Motor neuron (in vitro differentiated cells): Measurements from ENCODE around the gene MAML3. TPM values are rescaled to one million over a fixed set of nuclear protein-coding genes. Genes with fewer than 3 reads are reported as not detected.

Experiments
- ATAC-seq, 8 experiments: fragments of 200-7000 bp; cut with Tn5 transposase; replicated peaks in 6 of 8; 2 replicates each; pipeline ENCODE4 v1.8.0; 2021; ENCODE audit warnings: mild to moderate bottlenecking in 8 of 8, moderate library complexity in 8 of 8
- H3K27ac ChIP-seq, 2 donors: fragments of 250-450 bp; sonication (Bioruptor Pico); 2 replicates each; pipeline ENCODE4 v1.9.0; 2021; ENCODE audit warnings: antibody characterized with exemption in 2 of 2, mild to moderate bottlenecking in 2 of 2, moderate library complexity in 1 of 2
- H3K4me1 ChIP-seq, 2 donors: fragments of 250-450 bp; sonication (Bioruptor Pico); replicated peaks in 1 of 2; 2 replicates each; pipeline ENCODE4 v1.6.1; 2021; ENCODE audit warnings: antibody characterized with exemption in 2 of 2, mild to moderate bottlenecking in 2 of 2, moderate library complexity in 1 of 2
- H3K4me3 ChIP-seq, 5 donors: fragments of 250-450 bp; sonication (Bioruptor Pico); 2 replicates each; pipeline ENCODE4 v1.9.0; 2021; ENCODE audit warnings: antibody characterized with exemption in 5 of 5, mild to moderate bottlenecking in 5 of 5, moderate library complexity in 4 of 5
- WGBS, 10 experiments: fragments of 450-650 bp; shearing (Covaris generic); methylation state at CpG; one replicate each; pipeline ENCODE4 v1.0.0; 2022; 5-methylcytosine and 5-hydroxymethylcytosine counted together
- in situ Hi-C, 9 experiments: fragments of 400-800 bp; cut with MboI; loops; one replicate each; pipeline ENCODE4 v1.15.0; 2021; ENCODE audit warnings: low sequenced_read_pairs in 9 of 9, low pct_unique_long_range_greater_than_20kb in 2 of 9; ENCODE audit not compliant: unreplicated experiment in 9 of 9
- total RNA-seq, 8 experiments: library from RNA; unstranded; fragments of 300-600 nt; gene quantifications; 2 replicates each; pipeline versions ENCODE4 v1.2.3 to v1.2.4, GENCODE V29; 2022

Gene MAML3
- total RNA-seq, 8 experiments from 2014 or later = 1.7 to 24.0 (median 12.9) TPM

DNA sequence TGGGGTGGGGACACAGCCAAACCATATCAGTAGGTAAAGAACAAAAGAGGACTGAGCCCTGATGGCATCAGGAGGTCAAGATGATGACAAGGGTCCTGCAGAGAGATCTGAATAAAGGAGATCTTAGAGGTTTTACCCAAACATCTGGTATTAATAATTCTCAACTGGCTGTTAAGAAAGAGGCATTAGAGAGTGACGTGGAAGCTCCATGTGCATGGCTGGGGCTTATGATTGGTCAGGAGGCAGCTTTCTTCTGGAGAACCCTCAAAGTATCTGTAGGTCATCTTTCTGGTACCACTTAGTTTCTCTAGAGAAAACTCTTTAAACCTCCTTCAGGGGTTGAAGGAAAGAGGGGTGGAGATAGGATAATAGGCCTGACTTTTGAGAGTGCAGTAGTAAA, 469.6 kb downstream of the MAML3 start:
- no peak overlapping the region for H3K4me3 ChIP-seq
- H3K27ac ChIP-seq = no peak overlapping the region
- ATAC-seq = peak in 1 of 8 experiments; percentile 32
- in situ Hi-C loops = no loop called here
- 40 to 100% (median 88%) methylated on average over 1 of the region's 1 CpG; no CpG with 5 or more reads in 4 of the 10 experiments for WGBS, 10 experiments
- H3K4me1 ChIP-seq = peaks cover 12 to 13% of the 10 kb centered on the region in 2 donors

- peaks cover 12 to 13% of the 10 kb centered on the region in 2 donors for H3K4me1 ChIP-seq
- no peak overlapping the region for H3K4me3 ChIP-seq
- peak; percentile 29 to 94 (median 84) for ATAC-seq
- 13 to 73% (median 53%) methylated on average over 1 to 5 of the region's 6 CpGs; no CpG with 5 or more reads in 1 of the 10 experiments for WGBS, 10 experiments
- no peak overlapping the region for H3K27ac ChIP-seq
- in situ Hi-C loops = no loop called here
Measured at GRCh38 chr4:139682741-139683151, 471.2 kb downstream of the MAML3 start.

DNA sequence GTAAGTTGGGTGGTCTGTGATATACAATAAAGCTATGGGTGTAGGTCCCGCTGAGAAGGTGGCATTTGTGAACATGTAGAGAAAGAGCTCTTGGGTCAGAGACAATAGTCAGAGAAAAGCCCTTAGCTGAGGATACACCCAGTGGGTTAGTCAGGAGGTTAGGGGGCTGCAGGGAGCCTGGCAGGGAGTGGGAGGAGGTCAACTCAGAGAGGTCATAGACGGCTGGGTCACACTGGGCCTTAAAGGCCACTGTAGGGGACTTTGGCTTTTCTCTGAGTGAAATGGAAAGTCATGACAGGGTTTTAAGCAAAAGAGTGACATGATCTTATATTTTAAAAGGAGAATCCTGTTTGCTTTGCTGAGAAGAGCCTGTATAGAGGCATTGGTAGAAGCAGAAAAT, 471.7 kb downstream of the MAML3 start:
- Histone ChIP-seq H3K27ac (no peak overlapping the region), H3K4me3 (no peak overlapping the region), H3K4me1 (peaks cover 12 to 13% of the 10 kb centered on the region in 2 donors)
- in situ Hi-C loops = no loop called here
- ATAC-seq = peak in 4 of 8 experiments; percentile 8 to 26 (median 17)
- WGBS, 10 experiments = 60 to 100% (median 79%) methylated on average over 1 to 2 of the region's 2 CpGs; no CpG with 5 or more reads in 4 of the 10 experiments

DNA sequence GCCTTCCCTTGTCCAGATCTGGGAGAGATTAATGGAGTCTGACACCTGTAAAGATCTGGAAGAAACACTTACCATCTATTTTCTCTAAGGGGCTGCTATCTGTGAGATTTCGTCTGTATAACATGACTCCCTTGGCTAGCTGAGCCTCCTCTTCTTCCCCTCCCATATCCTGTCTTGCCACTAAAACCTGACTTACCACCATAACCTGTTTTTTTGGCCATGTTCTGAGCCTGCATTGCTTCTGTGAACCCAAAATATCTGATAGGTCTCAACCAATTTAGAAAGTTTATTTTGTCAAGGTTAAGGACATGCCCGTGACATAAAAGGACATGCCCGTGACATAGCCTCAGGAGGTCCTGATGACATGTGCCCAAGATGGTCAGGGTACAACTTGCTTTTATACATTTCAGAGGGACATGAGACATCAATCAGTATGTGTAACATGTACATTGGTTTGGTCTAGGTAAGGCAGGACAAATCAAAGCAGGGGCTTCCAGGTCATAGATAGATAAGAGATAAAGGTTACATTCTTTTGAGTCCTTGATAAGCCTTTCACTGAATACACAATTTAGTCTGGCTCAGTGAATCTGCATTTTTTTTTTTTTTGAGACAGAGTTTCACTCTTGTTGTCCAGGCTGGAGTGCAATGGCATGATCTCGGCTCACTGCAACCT, 476.9 kb downstream of the MAML3 start:
- Histone ChIP-seq H3K27ac (no peak overlapping the region), H3K4me3 (no peak overlapping the region), H3K4me1 (no peaks in the 10 kb centered on the region)
- in situ Hi-C loops = no loop called here
- WGBS, 10 experiments = 40 to 94% (median 75%) methylated on average over 1 to 4 of the region's 4 CpGs
- no peak for ATAC-seq

DNA sequence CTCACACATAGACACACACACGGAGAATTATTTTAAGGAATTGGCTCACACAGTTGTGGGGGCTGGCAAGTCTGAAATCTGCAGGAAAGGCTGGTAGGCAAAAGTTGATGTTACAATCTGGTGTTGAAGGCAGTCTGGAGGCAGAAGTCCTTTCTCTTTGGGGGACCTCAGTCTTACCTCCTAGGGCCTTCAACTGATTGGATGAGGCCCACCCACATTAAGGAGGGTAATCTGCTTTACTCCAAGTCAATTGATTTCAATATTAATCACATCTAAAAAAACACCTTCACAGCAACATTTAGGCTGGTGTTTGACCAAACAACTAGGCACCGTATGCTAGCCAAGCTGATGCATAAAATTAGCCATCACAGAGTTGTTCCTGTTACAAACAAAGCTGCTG, 477.6 kb downstream of the MAML3 start:
- Histone ChIP-seq H3K27ac (no peak overlapping the region), H3K4me1 (no peaks in the 10 kb centered on the region), H3K4me3 (no peak overlapping the region)
- ATAC-seq = no peak
- in situ Hi-C loops = no loop called here
- WGBS, 10 experiments = 18 to 100% (median 91%) methylated on average over 1 to 2 of the region's 2 CpGs; no CpG with 5 or more reads in 2 of the 10 experiments

- ATAC-seq = no peak
- Histone ChIP-seq H3K4me1 (no peaks in the 10 kb centered on the region), H3K4me3 (no peak overlapping the region), H3K27ac (no peak overlapping the region)
- in situ Hi-C loops = no loop called here
- 44 to 99% (median 92%) methylated on average over 1 to 9 of the region's 9 CpGs for WGBS, 10 experiments
Measured at GRCh38 chr4:139675651-139676050, 478.3 kb downstream of the MAML3 start.

GRCh38 chr4:139674875-139675550, 479.0 kb downstream of the MAML3 start:
- WGBS, 10 experiments = 81 to 100% (median 89%) methylated on average over 3 to 9 of the region's 10 CpGs
- ATAC-seq = no peak
- no peak overlapping the region for H3K4me3 ChIP-seq
- no peaks in the 10 kb centered on the region for H3K4me1 ChIP-seq
- H3K27ac ChIP-seq = no peak overlapping the region
- in situ Hi-C loops = no loop called here

- H3K4me3 ChIP-seq = no peak overlapping the region
- no peak overlapping the region for H3K27ac ChIP-seq
- no peak for ATAC-seq
- in situ Hi-C loops = no loop called here
- H3K4me1 ChIP-seq = no peaks in the 10 kb centered on the region
- 77 to 100% (median 100%) methylated on average over 1 to 4 of the region's 4 CpGs; no CpG with 5 or more reads in 3 of the 10 experiments for WGBS, 10 experiments
Measured at GRCh38 chr4:139672732-139673131, 481.3 kb downstream of the MAML3 start.

GRCh38 chr4:139672215-139672614, 481.8 kb downstream of the MAML3 start:
- Histone ChIP-seq H3K27ac (no peak overlapping the region), H3K4me1 (no peaks in the 10 kb centered on the region), H3K4me3 (no peak overlapping the region)
- ATAC-seq = peak in 1 of 8 experiments; percentile 33
- 100% methylated on average over 1 to 2 of the region's 2 CpGs; no CpG with 5 or more reads in 6 of the 10 experiments for WGBS, 10 experiments
- in situ Hi-C loops = no loop called here

DNA sequence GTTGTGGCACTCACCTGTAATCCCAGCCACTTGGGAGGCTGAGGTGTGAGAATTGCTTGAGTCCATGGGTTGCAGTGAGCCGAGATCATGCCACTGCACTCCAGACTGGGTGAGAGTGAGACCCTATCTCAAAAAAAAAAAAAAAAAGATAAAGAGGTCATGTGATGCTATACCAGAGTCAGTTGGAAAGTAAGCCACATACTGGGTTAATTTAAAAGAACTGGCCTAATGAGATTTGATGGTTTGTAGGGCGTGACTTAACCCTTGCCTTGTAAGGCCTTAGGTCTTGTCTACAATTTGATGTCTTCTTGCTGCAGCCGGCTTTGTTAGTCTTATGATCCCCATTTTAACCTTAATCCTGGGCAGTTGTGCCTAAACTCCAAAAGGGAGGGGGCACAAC, 483.2 kb downstream of the MAML3 start:
- in situ Hi-C loops = no loop called here
- H3K4me1 ChIP-seq = peaks cover 4 to 10% of the 10 kb centered on the region in 2 donors
- WGBS, 10 experiments = 43 to 100% (median 97%) methylated on average over 1 to 3 of the region's 3 CpGs; no CpG with 5 or more reads in 2 of the 10 experiments
- H3K27ac ChIP-seq = no peak overlapping the region
- no peak for ATAC-seq
- H3K4me3 ChIP-seq = no peak overlapping the region

DNA sequence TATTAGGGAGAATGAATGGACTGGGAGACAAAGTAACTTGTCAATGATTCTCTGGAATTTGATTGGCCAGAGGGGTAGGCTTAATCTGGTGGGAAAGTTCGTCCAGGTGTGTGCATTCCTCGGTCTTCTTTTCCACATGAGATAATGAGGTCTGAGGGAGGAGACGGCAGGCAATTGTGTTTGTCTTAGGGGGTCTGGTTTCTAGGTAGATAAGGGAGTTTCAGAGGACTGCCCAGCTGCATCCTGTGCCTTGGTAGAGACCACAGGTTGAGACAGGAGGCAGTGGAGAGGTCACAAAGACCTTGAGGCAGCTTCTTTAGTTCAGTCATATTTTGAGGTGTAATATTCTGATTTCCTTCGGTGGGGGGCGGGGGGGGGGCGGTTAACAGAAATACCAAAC, 484.1 kb downstream of the MAML3 start:
- no peak overlapping the region for H3K27ac ChIP-seq
- in situ Hi-C loops = no loop called here
- no peak for ATAC-seq
- 40 to 100% (median 60%) methylated on average over 1 to 4 of the region's 6 CpGs; no CpG with 5 or more reads in 1 of the 10 experiments for WGBS, 10 experiments
- H3K4me1 ChIP-seq = peaks cover 9 to 10% of the 10 kb centered on the region in 2 donors
- no peak overlapping the region for H3K4me3 ChIP-seq

DNA sequence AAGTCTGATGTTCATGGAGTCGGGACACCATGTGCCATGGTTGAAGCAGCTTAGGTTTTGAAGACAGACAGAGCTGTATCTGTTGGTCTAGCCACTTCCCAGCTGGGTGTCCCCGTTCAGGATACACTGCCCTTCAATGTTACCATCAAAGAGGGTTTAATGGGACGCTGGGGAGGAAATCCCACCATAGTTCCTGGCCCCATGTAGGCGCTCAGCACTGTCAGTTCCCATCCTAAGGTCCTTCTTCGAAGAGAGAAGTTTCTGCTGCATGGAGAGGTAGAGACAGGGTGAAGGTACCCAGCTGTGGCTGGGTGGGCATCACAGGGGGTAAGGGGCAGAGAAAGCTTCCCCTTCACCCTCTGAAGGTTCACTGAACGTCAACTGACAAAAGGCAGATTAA, 484.6 kb downstream of the MAML3 start:
- Histone ChIP-seq H3K4me1 (peaks cover 9 to 10% of the 10 kb centered on the region in 2 donors), H3K27ac (no peak overlapping the region), H3K4me3 (no peak overlapping the region)
- 49 to 93% (median 75%) methylated on average over 1 to 5 of the region's 6 CpGs; no CpG with 5 or more reads in 3 of the 10 experiments for WGBS, 10 experiments
- in situ Hi-C loops = no loop called here
- ATAC-seq = no peak

DNA sequence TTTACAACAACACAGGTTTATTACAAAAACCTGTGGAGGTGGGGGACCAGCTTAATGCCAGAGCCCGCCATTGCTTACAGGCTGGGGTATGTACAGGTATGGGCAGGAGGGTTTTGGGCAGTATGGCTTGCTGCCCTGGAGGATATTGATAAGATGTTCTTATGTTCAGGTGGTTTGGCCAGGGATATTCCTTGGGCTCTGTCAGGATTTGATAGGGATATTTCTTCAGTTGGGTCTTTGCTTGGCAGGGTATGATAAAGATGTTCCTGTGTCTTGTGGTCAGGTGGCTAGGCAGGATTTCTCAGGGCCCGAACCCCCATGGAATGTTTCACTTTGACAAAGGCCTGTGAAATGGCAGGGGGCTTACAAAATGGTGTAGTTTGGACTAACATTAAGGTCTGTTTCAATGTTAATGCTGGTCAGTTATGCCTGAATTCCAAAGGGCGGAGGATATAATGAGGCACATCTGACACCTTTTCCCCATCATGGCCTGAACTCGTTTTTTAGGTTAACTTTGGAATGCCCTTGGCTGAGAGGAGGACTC, 485.3 kb downstream of the MAML3 start:
- in situ Hi-C loops = no loop called here
- Histone ChIP-seq H3K27ac (no peak overlapping the region), H3K4me1 (peaks cover 9 to 10% of the 10 kb centered on the region in 2 donors), H3K4me3 (no peak overlapping the region)
- WGBS, 10 experiments = 40 to 100% (median 67%) methylated on average over 1 to 3 of the region's 4 CpGs; no CpG with 5 or more reads in 3 of the 10 experiments
- ATAC-seq = no peak
